Measurements from ENCODE around the gene LPIN1. TPM values are rescaled to one million over a fixed set of nuclear protein-coding genes. Genes with fewer than 3 reads are reported as not detected.
"Not testable (repeated sequence)": the region's sequence is repeated elsewhere in the genome, so short reads cannot be mapped to it uniquely, and the experiment has no call there.

LPIN1 gene
- polyA plus RNA-seq, 4 donors, result 22.1 to 26.2 (median 23.9) TPM

DNA sequence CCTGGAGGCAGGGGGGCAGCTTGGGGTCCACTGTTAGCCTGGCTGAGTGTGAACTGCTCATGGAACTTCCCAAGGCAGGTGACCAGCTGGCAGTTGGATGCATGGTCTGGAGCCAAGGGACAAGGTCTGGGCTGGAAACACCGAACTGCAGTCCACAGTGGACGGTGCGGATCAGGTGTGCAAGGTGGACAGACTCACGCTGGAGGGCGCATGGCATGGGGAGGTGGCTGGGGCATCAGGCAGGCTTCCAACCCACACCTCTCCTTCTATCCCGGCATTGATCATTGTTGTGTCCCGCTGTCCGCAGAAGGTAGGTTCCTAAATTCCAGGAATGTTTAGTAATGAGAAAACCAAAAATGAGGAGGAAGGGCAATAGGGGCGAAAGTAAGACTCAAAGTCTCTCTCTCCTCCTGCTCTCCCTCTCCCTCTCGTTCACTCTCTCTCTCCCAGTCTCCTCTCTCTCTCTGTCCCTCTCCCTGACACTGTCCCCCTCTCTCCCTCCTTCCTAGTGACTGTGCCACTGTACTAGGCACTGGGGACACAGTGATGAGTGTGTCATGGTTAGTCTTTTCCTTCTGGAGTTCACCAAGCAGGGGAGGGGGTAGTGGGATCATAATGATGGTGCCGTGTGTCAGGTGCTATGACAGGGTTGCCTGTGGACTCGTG lies 30.3 kb upstream of the LPIN1 start:
- DNase-seq (ENCODE audit: low read depth in 4 of 4, low spot score in 3 of 4), result no peak

- DNase-seq (ENCODE audit: low read depth in 4 of 4, low spot score in 3 of 4), result no peak
These were observed 29.6 kb upstream of the LPIN1 start for GRCh38 chr2:11716689-11717321.

DNA sequence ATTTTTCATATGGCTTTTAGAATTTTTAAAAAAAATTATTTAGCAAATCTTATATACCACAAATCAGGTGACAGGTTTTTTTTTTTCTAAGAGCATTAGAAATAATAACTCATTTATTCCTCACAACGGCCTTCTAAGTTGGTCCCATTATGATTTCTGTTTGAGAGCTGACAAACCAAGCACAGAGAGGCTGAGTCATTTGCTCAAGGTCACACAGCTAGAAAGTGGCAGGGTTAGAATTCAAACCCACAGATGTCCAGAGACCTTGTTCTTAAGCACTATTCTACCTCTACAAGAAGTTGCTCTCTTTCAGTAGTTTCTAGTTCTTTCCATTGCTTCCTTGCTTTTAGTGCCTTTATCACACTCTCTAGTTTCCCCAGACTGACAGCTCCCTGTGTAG lies 28.8 kb upstream of the LPIN1 start:
- DNase-seq (ENCODE audit: low read depth in 4 of 4, low spot score in 3 of 4), result no peak

DNA sequence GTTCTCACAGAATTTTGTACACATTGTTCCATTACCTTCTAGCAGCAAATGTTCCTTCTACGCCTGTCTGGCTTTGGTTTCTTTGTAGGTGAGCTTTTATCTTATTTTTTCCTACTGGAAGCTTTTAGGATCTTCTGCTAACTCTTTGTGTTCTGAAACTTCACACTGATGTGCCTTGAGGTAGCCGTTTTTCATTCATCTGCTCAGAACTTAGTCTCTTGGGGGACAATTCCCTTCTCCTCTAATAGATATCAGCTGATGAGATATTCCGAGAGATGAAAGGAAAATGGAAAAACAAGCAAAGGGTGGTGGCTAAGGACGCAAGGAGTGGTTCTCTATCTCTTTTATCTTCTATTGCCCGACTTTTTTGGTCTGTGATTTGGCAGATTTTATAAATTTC lies 27.8 kb upstream of the LPIN1 start:
- no peak for DNase-seq (ENCODE audit: low read depth in 4 of 4, low spot score in 3 of 4)

GRCh38 chr2:11719230-11719977 lies 27.0 kb upstream of the LPIN1 start:
- DNase-seq (ENCODE audit: low read depth in 4 of 4, low spot score in 3 of 4), result no peak

- DNase-seq (ENCODE audit: low read depth in 4 of 4, low spot score in 3 of 4), result no peak
These were observed 25.7 kb upstream of the LPIN1 start for GRCh38 chr2:11720752-11721151.

DNA sequence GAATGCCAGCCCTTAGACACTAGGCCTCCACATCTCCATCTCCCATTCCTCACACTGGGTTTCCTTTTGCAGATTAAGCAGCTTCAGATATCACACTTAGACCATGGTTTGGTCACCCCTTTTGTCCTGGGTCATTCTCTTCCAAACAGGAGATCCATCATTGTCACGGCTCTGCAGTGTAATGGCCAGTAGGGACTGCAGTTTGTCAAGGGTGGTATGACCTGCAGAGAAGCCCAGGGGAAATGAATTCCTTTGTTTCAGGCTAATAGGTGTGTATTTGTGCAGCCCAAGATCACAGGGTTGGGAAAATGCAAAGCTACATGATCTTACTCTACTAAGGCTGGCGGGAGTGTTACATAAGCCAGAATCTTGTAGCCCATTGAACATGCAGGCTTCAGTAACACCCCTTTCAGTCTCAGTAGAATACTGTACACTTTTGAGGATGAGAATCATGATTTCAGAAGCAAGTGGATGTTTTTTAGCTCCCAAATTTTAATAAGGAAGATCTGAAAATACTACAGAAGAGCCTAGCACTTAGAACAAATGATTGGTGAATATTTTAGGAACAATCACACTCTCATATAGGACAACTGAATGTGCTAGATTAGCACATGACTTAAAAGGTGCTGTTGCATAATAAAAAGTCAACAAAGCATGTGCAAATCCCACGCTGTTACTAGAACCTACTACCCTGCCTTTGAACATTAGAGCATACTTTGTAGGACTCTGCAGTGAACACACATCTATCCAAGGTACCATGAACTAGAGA lies 24.0 kb upstream of the LPIN1 start:
- DNase-seq (ENCODE audit: low read depth in 4 of 4, low spot score in 3 of 4), result no peak

DNA sequence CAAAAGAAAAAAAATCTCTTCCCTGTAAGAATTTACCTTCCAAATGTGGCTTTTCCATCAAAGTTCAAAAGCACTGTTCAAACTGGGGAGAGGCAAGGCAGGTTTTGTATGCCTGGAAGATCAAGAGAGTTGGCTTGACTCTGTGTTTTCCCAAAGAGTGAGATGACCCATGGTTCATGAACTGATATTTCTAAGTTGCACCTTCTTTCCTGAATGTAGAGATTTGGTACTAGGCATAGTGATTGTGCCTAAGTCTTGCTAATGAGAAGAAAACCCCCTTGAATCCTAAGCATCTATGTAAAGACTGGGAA lies 23.4 kb upstream of the LPIN1 start:
- no peak for DNase-seq (ENCODE audit: low read depth in 4 of 4, low spot score in 3 of 4)

GRCh38 chr2:11724151-11724550 lies 22.3 kb upstream of the LPIN1 start:
- no peak for DNase-seq (ENCODE audit: low read depth in 4 of 4, low spot score in 3 of 4)

GRCh38 chr2:11726384-11726783 lies 20.0 kb upstream of the LPIN1 start:
- no peak for DNase-seq (ENCODE audit: low read depth in 4 of 4, low spot score in 3 of 4)

DNA sequence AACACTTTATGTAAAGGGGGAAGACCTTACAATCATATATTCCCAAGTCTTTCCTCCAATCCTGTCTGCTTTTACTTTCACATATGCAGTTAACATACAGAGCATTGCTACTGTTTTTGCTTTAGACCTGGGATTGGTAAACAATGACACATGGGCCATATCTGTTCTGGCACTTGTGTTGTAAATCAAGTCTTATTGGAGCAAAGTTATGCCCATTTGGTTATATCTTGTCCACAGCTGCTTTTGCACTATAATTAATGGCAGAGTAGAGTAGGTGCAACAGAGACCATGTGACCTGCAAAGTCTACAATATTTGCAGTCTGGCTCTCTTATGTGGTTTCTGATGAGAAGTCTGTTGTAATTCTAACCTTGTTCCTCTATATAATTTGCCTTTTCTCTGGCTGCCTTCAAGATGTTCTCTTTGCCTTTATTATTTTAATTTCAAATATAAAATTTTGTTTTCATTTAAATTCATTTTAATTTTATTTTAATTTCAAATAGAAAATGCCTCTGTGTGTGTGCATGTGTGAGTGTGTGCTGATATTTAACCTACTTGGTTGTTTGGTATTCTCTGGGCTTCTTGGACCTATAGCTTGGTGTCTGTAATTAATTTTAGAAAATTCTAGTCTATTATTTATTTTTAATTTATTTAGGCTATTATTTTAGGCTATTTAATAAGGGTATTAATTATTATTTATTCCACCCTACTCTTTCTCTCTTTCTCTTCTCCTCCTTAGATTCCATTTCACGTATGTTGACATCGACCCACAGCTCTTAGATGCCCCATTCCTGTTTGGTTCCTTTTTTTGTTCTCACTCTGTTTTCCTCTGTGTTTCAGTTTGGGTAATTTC lies 16.8 kb upstream of the LPIN1 start:
- no peak for DNase-seq (ENCODE audit: low read depth in 4 of 4, low spot score in 3 of 4)

DNA sequence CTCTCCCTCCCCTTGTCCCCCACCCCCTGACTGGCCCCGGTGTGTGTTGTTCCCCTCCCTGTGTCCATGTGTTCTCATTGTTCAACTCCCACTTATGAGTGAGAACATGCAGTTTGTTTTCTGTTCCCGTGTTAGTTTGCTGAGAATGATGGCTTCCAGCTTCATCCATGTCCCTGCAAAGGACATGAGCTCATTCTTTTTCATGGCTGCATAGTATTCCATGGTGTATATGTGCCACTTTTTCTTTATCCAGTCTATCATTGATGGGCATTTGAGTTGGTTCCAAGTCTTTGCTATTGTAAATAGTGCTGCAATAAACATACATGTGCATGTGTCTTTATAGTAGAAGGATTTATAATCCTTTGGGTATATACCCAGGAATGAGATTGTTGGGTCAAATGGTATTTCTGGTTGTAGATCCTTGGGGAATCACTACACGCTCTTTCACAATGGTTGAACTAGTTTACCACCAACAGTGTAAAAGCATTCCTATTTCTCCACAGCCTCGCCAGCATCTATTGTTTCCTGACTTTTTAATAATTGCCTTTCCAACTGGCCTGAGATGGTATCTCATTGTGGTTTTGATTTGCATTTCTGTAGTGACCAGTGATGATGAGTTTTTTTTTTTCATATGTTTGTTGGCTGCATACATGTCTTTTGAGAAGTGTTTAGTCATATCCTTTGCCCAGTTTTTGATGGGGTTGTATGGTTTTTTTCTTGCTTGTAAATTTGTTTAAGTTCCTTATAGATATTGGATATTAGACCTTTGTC lies 15.0 kb upstream of the LPIN1 start:
- not testable (repeated sequence) for DNase-seq (ENCODE audit: low read depth in 4 of 4, low spot score in 3 of 4)

GRCh38 chr2:11732587-11732986 lies 13.8 kb upstream of the LPIN1 start:
- no peak for DNase-seq (ENCODE audit: low read depth in 4 of 4, low spot score in 3 of 4)

DNA sequence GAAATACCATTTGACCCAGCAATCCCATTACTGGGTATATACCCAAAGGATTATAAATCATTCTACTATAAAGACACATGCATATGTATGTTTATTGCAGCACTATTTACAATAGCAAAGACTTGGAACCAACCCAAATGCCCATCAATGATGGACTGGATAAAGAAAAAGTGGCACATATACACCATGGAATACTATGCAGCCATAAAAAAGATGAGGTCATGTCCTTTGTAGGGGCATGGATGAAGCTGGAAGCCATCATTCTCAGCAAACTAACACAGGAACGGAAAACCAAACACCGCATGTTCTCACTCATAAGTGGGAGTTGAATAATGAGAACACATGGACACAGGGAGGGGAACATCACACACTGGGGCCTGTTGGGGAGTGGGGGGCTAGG lies 8.6 kb upstream of the LPIN1 start:
- DNase-seq (ENCODE audit: low read depth in 4 of 4, low spot score in 3 of 4), result not testable (repeated sequence)

- DNase-seq (ENCODE audit: low read depth in 4 of 4, low spot score in 3 of 4), result no peak
These were observed 7.6 kb upstream of the LPIN1 start for GRCh38 chr2:11738589-11739436.

DNA sequence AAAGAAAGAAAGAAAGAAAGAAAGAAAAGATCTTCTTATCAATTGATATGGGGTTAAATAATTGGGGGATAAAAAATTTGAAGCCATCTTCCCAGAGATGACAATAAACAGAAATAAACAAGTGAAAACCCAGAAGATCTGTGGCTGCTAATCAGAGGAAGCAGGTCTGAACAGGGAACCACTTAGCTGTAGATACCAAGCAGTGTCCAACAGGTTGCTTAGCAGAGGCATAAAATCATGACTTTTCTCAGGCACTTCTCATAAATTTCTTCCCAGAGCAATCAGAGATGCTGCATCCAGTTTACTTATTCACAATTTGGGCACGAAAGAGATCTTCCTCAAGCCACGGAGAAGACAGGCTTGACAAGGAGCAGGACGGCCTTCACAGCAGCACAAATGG lies 5.7 kb upstream of the LPIN1 start:
- no peak for DNase-seq (ENCODE audit: low read depth in 4 of 4, low spot score in 3 of 4)

DNA sequence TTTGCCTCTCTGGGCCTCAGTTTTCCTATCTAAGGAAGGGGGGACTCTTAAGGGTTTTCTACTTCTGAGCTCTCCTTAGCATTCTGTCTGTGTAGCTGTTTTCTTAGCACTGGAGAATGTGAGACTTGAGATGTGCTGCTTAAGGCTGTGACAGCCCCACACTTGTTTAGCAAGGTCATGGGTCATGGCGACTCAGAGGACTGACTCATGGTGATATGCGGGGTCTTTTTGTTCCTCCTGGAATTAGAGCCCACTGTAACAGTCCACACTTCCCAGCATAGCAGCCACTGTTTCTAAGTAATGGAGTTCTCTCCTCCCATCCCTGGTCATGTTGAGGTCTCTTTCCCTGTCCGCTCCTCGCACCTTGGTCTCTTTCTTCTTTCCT lies 4.1 kb upstream of the LPIN1 start:
- no peak for DNase-seq (ENCODE audit: low read depth in 4 of 4, low spot score in 3 of 4)

DNA sequence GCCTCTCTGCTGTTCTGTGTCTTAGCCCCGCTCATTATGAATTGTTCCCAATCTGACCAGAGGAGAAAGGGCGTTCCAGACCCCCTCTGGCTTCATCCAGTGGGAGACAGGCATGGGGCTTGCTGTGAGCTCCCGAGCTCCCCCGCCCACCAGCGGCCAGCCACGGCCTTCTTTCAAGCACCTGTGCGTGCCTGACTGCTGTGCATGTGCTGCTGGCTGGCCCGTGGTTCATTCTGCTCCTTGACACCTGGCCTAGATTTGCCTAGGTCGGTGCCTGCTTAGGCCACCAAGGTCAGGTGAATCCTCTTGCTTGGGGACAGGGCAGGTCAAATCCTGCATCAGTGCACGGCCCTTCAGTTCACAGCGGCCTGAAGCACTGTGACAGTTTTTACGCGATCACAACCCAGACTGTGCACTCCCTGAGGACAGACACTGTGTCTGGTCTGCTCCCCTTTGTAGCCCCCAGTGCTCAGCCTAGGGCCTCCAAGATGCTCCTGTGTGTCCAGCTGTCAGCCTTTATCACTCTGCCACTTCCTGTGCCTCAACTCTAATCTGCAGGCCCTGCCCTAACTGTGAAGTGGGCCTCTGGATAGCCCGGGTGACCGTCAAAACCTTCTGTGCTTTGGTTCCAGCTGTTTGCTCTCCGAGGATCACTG lies 3.6 kb upstream of the LPIN1 start:
- DNase-seq (ENCODE audit: low read depth in 4 of 4, low spot score in 3 of 4), result no peak

Data from left renal pelvis (tissue), 4 donors.